ENCODE data around the gene COPA.

The COPA gene

DNA sequence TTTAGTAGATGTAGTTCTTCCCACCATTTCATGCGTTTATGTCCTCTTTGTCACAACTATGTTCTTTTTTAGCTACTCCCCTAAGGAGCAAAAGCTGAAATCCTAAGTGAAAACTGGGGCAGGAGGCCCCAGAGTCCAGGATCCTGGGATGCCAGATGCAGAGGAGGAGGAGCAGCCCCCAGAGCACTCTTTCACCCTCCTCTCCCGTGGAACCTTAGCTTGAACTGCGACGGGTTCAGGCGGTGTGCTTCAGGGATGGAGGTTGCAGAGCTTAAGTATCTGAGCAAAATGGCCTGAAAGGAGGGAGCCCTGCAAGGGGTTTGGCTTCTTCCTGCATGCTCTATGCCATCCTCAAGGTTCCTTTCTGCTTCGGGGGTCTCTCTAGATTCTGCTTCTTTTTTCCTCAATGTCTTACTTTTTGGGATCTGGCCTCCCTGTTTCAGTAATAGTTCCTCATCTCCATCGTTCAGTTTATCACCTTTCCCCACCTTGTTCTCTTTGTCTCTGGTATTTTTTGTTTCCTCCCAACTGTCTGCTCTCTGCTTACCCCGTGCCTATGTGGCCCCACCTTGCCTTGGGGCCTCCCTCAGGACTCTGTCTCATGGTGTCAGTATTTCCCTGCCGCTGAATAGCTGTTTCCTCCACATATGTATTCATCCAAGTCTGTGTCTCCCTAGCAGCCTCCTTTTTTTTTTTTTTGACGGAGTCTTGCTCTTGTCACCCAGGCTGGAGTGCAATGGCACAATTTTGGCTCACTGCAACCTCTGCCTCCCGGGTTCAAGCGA lies 21.1 kb upstream of the COPA start:
- in situ Hi-C loops (cut with MboI; ENCODE audit: low sequenced_read_pairs) = no loop called here

DNA sequence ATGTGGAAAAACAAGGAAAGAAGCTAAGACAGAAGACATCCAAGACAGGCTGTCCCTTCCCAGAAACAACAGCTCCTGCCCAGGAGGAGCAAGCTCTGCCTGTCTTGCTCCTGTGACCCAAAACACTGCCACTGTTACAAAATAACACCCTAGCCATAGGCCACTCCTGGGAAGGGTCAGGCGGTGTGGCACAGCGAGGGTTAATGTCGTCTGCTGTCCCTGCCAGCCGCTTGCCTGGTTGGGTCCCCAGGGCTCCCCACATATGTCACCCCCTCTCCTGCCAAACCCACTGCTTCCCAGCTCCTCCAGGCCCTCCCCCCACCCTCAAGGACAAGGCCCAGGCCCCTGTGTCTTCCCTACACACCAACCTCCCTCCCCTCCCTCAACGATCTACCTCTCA lies 20.0 kb upstream of the COPA start:
- in situ Hi-C loops (cut with MboI; ENCODE audit: low sequenced_read_pairs) = no loop called here

DNA sequence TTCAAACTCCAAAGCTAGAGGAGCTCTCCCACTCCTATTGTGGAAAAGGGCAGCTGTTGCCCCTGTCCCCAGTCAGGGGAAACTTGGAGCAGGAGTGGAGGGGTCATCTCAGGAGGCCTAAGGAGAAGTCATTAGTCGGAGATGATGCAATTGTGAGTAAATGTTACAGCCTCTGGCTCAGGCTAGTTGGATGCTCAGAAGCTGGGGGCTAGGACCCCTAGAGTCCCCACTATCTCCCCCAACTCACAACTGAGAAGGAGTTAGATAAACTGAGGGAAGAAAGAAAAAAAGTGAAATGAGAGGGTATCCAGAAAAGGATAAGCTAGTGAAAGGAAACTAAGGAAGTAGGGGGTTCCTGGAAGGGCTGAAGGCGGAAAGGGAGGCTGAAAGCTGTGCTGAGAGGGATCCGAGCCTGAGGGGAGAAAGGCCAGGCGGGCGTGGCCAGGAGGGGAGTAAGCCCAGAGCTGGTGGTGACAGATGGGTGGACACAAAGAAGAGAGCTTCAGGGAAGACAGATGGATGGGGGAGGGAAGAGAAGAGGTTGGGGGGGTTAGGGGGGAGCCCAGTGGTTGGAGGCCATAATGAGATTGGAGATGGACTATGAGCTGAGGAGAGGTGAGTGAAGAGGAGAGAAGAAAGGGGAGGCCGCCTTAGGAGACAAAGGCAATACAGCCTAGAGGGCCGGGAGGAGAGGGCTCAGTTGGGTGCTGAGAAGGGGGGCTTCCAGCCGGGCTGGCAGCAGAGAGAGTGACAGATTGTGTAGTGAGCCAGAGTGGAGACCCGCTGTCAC lies 19.3 kb upstream of the COPA start:
- in situ Hi-C loops (cut with MboI; ENCODE audit: low sequenced_read_pairs) = no loop called here

DNA sequence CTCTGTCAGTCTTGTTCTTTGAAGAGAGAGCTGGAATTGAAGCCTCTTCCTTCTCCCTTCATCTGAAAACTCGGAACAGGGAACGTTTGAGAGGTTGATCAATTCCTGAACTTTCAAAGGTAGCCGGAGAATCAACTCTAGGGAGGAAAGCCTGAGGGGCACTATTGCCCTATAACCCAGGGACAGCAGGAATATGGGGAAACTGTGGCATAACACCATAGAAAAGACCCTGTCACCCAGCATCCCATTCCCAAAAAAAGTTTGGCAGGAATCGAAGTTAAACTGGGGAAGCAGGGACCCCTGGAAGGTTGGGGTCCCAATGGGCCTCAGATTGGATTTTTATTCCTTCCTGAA lies 18.7 kb upstream of the COPA start:
- in situ Hi-C loops (cut with MboI; ENCODE audit: low sequenced_read_pairs) = no loop called here

DNA sequence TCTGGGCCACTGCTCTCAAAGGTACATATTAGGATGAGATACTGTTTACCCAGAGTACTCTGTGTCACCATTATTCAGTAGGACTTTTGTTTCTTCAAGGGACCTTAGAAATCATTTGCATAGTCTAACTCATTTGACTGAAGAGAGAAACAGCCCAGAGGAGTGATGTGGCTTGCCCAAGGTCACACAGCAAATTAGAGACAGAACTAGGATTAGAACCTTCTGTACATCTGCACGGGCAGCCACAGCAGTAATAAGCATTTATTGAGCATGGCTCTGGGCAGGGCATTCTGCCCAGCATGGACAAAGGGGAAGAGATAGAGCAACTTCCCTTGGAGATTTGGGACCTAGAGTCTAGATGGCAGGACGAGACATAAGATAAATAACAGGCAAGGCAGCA lies 18.1 kb upstream of the COPA start:
- in situ Hi-C loops (cut with MboI; ENCODE audit: low sequenced_read_pairs) = no loop called here

DNA sequence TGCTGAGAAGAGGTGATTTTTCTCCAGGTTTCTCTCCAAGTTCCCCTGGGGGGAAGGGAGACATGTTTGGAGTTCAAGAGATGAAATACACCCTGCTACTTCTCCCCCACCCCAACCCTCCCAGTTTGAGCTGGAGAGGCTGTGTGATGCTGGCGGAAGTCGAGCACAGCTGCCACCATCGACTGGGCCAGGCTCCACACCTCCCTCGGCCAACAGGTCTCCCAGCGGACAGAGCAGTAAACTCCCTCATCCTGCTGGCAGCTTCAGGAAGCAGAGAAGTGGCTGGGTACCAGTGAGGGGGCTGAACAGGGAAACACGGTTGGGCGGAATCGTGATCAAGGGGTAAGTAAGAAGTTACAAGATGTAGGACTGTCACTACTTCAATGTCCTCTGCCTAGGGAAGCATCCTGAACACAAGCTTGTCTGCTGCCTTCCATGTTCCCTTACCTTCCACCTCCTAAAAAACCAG lies 17.2 kb upstream of the COPA start:
- in situ Hi-C loops (cut with MboI; ENCODE audit: low sequenced_read_pairs) = no loop called here

DNA sequence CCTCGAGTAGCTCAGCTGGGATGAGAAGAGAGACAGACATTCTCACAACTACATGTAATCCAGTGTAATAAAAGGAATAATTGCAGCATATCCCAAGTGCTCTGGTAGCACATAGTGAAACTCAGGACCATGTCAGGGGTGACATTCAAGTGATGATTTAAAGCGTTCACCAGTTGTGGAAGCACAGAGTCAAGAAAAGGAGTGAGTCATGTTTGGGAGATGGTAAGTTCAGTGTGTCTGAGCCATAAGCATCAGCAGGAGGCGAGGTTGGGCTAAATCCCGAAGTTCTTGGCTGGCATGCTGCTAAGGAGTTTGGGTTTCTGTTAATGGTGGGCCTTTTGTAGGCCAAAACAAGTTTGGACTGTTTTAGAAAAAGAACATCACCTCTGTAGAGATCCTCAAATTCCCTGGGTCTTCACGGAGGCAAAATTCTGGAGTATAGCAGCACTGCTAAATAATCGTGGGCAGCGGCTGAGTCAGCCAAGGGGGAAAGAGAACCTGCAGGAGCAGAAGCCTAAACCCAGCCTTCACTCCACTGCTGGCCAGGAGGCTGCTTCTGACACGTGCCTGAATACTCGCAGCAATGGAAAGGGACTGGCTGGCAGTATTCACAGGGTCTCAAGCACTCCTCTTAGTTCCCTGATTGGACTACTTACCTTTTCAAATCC lies 16.6 kb upstream of the COPA start:
- in situ Hi-C loops (cut with MboI; ENCODE audit: low sequenced_read_pairs) = no loop called here

DNA sequence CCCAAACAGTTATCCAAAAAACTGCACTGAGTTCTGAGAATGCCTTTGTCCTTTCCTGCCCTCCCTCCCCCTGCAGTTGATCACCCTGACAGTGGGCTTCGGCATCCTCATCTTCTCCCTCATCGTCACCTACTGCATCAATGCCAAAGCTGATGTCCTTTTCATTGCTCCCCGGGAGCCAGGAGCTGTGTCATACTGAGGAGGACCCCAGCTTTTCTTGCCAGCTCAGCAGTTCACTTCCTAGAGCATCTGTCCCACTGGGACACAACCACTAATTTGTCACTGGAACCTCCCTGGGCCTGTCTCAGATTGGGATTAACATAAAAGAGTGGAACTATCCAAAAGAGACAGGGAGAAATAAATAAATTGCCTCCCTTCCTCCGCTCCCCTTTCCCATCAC lies 15.0 kb upstream of the COPA start:
- in situ Hi-C loops (cut with MboI; ENCODE audit: low sequenced_read_pairs) = no loop called here

DNA sequence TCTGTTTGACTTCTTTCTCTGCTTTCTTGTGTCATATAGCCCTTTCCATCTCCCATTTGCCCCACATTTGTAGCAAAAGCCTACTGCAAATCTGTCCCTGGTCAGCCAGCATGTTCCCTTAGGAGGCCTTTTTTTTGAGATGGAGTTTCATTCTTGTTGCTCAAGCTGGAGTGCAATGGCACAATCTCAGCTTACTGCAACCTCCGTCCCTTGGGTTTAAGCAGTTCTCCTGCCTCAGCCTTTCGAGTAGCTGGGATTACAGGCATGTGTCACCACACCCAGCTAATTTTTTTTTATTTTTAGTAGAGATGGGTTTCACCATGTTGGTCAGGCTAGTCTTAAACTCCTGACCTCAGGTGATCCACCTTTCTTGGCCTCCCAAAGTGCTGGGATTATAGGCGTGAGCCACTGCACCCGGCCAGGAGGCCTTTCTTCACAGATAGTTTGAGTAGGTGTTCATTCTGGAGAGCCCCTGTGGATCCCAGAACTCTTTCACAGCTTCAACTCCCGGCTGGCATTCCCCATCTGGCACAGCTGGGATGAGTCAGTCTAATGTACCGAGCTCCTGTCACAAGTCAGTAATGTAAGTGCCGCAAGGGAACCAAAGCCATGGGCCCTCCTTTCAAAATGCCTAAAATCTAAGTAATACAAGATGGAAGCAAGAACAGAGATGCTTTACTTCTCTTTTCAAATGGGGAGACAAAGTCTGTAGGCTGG lies 14.4 kb upstream of the COPA start:
- in situ Hi-C loops (cut with MboI; ENCODE audit: low sequenced_read_pairs) = no loop called here

DNA sequence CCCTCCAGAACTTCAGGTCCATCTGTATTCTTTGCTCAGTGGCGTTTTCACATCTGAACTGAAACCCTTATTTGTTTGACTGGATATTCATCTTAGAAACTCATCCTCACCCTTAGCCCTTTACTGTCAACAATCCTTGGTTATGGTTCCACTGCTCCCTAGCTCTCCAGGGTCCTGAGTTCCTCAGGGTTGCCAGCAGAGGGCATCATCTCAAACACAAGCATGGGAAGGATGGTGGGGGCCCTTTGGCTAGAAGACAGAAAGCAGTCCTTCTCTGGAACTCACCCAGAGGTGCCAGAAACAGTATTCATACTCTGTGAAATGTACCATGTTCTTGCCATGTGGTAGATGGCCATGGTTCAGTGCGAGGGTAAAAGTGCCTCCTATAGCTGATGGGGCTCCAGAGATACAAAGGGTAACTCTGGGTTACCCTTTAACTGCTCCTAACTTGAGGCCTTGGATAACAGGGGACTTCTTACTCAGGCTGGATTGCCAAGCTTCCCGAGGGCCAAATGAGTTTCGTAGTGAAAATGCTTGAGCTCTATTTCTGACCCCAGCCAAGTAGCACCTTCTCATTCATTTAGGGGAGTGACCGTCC lies 11.4 kb upstream of the COPA start:
- in situ Hi-C loops (cut with MboI; ENCODE audit: low sequenced_read_pairs) = no loop called here

DNA sequence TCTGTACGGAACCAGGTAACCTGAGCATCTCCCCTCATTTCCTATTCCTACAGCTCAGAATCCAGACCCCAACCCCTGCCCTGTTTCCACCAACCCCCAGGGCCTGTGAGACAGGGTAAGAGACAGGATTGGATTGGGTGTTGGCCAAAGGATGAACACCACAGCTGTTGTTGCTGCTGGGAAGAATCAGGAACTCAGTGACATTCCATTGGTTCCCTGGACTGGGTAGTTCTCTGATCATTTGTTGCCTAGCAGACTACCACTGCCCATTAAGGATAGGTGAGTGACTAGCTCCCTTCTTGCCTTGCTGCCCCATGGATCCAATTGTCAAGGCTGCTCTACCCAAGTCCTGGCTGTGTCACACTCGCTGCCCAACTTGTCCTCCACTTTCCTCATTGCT lies 10.2 kb upstream of the COPA start:
- in situ Hi-C loops (cut with MboI; ENCODE audit: low sequenced_read_pairs) = no loop called here

DNA sequence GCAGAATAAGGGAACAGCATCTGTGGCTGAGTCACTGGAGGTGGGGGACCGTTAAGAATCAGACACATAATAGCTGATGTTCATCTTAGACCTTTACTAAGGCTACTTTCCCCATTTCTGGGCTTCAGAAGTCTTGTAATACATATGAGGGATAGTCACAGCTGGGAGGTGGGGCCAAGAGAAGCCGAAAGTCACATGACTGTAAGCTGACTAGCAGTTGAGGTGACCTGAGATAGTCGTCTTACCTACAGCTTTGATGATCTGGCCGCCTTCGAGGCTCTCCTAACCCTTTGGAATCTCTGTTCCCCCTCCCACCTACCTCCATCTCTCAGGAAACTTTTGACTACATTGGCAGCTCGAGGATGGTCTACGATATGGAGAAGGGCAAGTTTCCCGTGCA lies 9.5 kb upstream of the COPA start:
- in situ Hi-C loops (cut with MboI; ENCODE audit: low sequenced_read_pairs) = no loop called here

DNA sequence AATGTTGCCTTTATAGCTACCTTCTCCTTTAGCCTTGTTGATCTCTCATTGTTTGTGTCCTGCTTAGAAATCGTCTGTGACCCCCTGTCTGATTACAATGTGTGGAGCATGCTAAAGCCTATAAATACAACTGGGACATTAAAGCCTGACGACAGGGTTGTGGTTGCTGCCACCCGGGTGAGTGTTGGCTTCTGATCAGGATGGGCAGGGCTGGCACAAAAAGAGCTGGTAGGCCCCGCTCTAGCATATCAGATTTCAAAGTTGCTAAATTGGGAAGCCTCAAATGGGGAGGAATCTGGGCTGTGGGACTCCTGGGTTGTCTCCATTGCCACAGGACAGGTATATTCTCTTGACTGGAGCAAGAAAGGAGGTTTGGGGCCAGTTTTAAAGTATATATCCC lies 8.6 kb upstream of the COPA start:
- in situ Hi-C loops (cut with MboI; ENCODE audit: low sequenced_read_pairs) = no loop called here

DNA sequence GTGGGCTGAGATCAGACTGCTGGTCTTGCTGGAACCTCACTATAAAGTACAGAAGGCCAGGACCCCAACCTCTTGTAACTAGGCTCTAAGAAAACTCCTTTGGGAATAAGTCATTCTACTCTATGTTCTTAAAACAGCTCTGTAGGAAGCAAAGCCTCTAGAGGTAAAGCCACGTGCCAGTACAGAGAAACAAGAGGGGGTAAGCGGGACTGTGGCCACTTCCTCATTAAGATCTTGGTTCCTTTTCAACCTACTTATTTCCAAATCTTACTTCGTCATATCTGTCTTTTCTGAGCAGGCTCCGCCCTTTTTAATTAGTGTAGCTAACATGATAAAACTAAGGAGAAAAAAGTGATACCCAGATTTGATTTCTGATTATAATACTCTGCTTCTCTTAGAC lies 3.9 kb upstream of the COPA start:
- in situ Hi-C loops (cut with MboI; ENCODE audit: low sequenced_read_pairs) = no loop called here

DNA sequence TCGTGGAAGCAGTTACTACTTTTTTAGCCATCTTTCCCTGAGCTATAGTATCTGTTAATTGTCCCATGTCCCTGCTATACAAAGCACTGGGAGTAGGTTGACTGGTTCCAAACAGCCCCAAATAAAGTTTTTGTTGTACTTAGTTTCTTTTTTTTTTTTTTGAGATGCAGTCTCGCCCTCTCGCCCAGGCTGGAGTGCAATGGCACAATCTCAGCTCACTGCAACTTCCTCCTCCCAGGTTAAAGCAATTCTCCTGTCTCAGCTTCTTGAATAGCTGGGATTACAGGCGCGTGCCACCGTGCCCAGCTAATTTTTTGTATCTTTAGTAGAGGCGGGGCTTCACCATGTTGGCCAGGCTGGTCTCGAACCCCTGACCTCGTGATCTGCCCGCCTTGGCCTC lies 3.4 kb upstream of the COPA start:
- in situ Hi-C loops (cut with MboI; ENCODE audit: low sequenced_read_pairs) = no loop called here

DNA sequence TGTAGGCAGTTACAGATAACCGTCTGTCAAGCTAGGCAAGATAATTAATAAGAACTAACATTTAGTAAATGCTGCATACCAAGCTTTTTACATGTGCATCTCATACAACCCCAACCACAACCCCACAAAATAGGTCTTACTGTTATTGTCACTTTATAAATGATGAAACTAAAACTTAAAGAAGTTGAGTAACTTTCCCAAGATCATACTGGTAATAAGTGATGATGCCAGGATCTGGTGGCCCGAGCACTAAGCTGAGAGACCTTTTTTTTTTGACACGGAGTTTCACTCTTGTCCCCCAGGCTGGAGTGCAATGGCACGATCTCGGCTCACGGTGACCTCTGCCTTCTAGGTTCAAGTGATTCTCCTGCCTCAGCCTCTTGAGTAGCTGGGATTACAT lies 1.9 kb upstream of the COPA start:
- in situ Hi-C loops (cut with MboI; ENCODE audit: low sequenced_read_pairs) = no loop called here

DNA sequence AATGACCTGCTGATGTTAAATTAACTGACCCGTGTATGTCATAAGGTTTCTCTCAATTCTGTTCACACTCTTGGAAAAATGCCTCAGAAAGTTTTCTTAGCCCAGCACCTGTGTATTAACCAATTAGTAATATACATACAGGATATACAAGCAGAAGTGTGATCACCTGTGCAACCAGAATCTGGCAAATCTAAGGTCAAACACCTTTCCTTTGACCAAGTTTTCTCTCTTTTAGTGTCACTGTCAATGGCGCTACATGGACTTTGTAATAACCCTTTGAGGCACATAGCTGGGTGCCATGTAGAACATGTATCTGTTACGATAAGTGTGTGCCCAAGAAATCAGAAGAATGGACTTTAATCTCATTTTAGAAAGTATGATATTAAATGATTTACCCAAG lies 1.2 kb upstream of the COPA start:
- in situ Hi-C loops (cut with MboI; ENCODE audit: low sequenced_read_pairs) = no loop called here

DNA sequence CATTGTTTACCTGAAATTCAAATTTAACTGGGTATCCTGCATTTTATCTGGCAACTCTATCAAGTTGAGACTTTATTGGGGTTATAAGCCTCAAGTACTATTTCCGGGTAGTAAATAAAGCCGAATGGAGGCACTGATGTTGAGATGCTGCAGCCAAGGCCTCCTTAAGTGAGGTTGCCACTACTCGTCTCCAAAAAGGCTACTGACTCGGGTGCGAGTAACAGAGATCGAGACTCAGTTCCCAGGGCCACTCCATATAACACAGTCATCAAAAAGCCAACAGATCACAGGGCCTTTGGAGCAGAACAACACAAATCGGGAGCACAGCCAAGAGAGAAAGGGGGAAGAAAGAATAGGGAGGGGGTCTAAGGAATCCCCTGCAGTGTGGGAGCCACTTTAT lies 524 bp downstream of the COPA start:
- in situ Hi-C loops (cut with MboI; ENCODE audit: low sequenced_read_pairs) = no loop called here

DNA sequence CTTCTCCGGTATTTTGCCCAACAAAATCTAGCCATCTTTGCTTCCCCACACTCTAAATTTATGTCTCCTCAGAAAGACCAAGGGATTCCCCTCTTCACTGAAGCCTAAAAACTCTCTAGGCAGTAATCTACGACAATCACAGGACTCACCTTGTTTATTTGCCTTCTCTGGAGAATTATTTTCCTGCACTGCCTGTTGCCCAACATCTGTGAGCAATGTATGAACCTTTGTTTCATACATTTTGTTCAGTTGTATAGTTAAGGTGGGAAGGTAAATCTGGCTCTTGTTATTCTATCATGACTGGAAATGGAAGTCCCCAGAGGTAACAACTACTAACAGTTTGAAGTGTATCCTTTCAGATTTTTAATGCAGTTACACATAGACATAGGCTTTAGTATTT lies 2.2 kb downstream of the COPA start:
- in situ Hi-C loops (cut with MboI; ENCODE audit: low sequenced_read_pairs) = no loop called here

DNA sequence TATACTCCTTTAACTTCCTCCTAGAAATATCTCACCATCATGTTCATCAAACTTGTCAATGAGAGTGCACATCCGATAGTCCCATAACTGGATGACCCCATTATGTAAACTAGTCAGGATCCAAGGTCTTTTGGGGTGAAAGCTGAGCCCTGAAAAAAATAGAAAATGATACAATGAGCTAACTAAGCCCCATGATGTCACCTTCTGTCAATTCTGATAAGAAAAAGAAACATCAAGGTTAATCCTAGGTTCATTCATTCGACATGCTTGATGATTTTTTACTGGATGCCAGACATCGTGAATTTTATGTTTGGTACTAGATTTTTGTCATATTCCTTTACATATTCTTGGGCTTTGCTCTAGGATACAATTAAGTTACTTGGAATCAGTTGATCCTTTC lies 2.9 kb downstream of the COPA start:
- in situ Hi-C loops (cut with MboI; ENCODE audit: low sequenced_read_pairs) = no loop called here

DNA sequence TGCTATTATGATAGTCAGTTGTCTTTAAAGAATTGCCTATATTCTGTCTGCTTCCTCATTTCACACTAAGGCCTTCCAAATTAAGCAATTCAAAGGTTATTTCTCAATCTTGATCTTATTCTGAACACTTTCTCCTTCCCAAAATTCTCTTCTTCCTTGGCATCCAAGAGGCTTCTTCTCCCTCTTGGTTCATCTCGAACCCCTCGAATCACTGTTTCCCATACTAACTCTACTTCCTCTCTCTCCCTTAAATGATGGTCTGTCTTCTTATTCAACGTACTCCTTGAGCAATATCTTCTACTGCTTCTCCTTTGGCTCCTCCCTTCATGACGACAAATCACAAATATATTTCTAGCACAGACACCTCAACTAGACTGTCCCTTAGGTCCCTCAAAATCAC lies 4.5 kb downstream of the COPA start:
- in situ Hi-C loops (cut with MboI; ENCODE audit: low sequenced_read_pairs) = no loop called here
